Natural killer cell (primary cell): ENCODE measurements around the gene SEMA5A. TPM values are rescaled to one million over a fixed set of nuclear protein-coding genes. Genes with fewer than 3 reads are reported as not detected.

Source experiments
- ATAC-seq, 3 donors: fragments of 150-1000 bp in 2 of 3; fragments of 200-7000 bp in 1 of 3; cut with Tn5 transposase; 1 replicate in 1 of 3; 2 replicates in 2 of 3; pipeline ENCODE4 v1.10.0; 2021; ENCODE audit warnings: mild to moderate bottlenecking in 2 of 3, moderate library complexity in 2 of 3
- DNase-seq, 2 donors: peaks; one replicate each; pipeline versions ENCODE4 v3.0.0 to v3.0.0-alpha.2; 2013 to 2021; ENCODE audit warnings: mixed read lengths in 1 of 2
- H3K27ac ChIP-seq: one replicate; pipeline ENCODE4 v1.5.1; 2013; ENCODE audit warnings: mild to moderate bottlenecking, low read length
- H3K27me3 ChIP-seq: one replicate; pipeline ENCODE4 v1.6.1; 2013; ENCODE audit warnings: low read length; ENCODE audit not compliant: control insufficient read depth, insufficient read depth
- H3K36me3 ChIP-seq: one replicate; pipeline ENCODE4 v1.6.1; 2013; ENCODE audit warnings: low read length; ENCODE audit not compliant: control insufficient read depth, insufficient read depth
- H3K4me1 ChIP-seq: one replicate; pipeline ENCODE4 v1.6.1; 2013; ENCODE audit warnings: low read length; ENCODE audit not compliant: control insufficient read depth, insufficient read depth
- H3K4me3 ChIP-seq: one replicate; pipeline ENCODE4 v1.5.1; 2013; ENCODE audit warnings: low read length
- H3K9me3 ChIP-seq: one replicate; pipeline ENCODE4 v1.6.1; 2013; ENCODE audit warnings: low read length; ENCODE audit not compliant: control insufficient read depth, insufficient read depth
- H3K27ac Mint-ChIP-seq, 2 donors: one replicate each; pipeline ENCODE4 v1.8.0; 2022; ENCODE audit warnings: mild to moderate bottlenecking in 2 of 2, mixed read lengths in 2 of 2, moderate library complexity in 1 of 2
- H3K27me3 Mint-ChIP-seq, 2 donors: one replicate each; pipeline ENCODE4 v1.8.0; 2022; ENCODE audit warnings: low read depth in 2 of 2, mixed read lengths in 2 of 2
- H3K36me3 Mint-ChIP-seq: one replicate; pipeline ENCODE4 v1.8.0; 2022; ENCODE audit warnings: mixed read lengths
- H3K4me1 Mint-ChIP-seq, 2 donors: one replicate each; pipeline ENCODE4 v1.8.0; 2022; ENCODE audit warnings: mixed read lengths in 2 of 2
- H3K4me3 Mint-ChIP-seq: one replicate; pipeline ENCODE4 v1.8.0; 2022; ENCODE audit warnings: mild to moderate bottlenecking, moderate library complexity, mixed read lengths
- H3K9me3 Mint-ChIP-seq, 2 donors: one replicate each; pipeline ENCODE4 v1.8.0; 2022; ENCODE audit warnings: mixed read lengths in 2 of 2
- CTCF ChIP-seq: fragments of 200-600 bp; IDR thresholded peaks from one replicate; pipeline ENCODE4 v1.8.0; 2022; ENCODE audit warnings: antibody characterized with exemption
- WGBS: methylation state at CpG from one replicate; pipeline ENCODE4 v1.1.7; 2013; ENCODE audit warnings: missing lambda C conversion rate; ENCODE audit not compliant: insufficient coverage; 5-methylcytosine and 5-hydroxymethylcytosine counted together
- intact Hi-C: fragments of 100-400 bp; cut with micrococcal nuclease; formaldehyde crosslinking; loops from one replicate; pipeline ENCODE4 v1.14.2; 2022
- total RNA-seq, 4 donors: library from RNA; stranded (reverse); fragments of 120-200 nt in 1 of 4; gene quantifications; one replicate each; pipeline versions ENCODE4 v1.2.3 to v1.2.4, GENCODE V29; 2013 to 2022

Gene SEMA5A
- total RNA-seq, 3 donors from 2014 or later (not counting 1 experiment from before 2014, with no cell fraction given) = 0.15 TPM; not detected in 2

- no peaks in the 10 kb centered on the region for H3K27me3 Mint-ChIP-seq
- no peaks in the 10 kb centered on the region for H3K36me3 Mint-ChIP-seq
- no CpG with 5 or more reads among the region's 1 CpG for WGBS
- ATAC-seq = no peak
- Histone ChIP-seq H3K9me3 (no peaks in the 10 kb centered on the region), H3K36me3 (no peaks in the 10 kb centered on the region), H3K4me3 (no peak overlapping the region), H3K27me3 (no peaks in the 10 kb centered on the region), H3K4me1 (no peaks in the 10 kb centered on the region), H3K27ac (no peak overlapping the region)
- TF ChIP-seq CTCF = no peak
- no peak overlapping the region for H3K4me3 Mint-ChIP-seq
- no peaks in the 10 kb centered on the region for H3K4me1 Mint-ChIP-seq
- intact Hi-C loops = no loop called here
- H3K27ac Mint-ChIP-seq = no peak overlapping the region
- DNase-seq = no peak
- H3K9me3 Mint-ChIP-seq = peaks cover 0 to 12% of the 10 kb centered on the region in 2 donors
Measured at GRCh38 chr5:8997542-8998070, 548.3 kb downstream of the SEMA5A start.

DNA sequence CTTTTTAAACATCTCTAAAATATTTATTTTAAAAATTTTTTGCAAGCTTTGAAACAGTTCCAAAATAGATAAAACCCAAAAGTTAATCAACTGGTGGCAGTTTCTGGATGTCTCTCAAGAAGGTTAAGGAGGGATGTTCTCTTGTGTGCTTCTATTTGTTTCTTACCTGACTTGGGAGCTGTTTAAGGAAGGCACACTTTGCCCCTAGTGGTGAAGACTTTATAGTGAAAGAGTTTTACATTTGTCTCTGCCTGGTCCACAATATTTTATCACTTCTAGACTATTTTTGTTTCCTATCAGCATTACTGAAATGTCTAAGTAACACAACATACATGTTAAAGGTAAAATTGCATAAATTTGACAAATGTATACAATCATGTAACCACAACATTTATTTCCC, 552.8 kb downstream of the SEMA5A start:
- Histone ChIP-seq H3K36me3 (no peaks in the 10 kb centered on the region), H3K27ac (no peak overlapping the region), H3K27me3 (no peaks in the 10 kb centered on the region), H3K4me3 (no peak overlapping the region), H3K4me1 (no peaks in the 10 kb centered on the region), H3K9me3 (peaks cover 2% of the 10 kb centered on the region)
- H3K4me1 Mint-ChIP-seq = no peaks in the 10 kb centered on the region
- H3K27me3 Mint-ChIP-seq = no peaks in the 10 kb centered on the region
- no peak for DNase-seq
- TF ChIP-seq CTCF = no peak
- no peak overlapping the region for H3K27ac Mint-ChIP-seq
- no peak overlapping the region for H3K4me3 Mint-ChIP-seq
- H3K9me3 Mint-ChIP-seq = peaks cover 6 to 12% of the 10 kb centered on the region in 2 donors
- ATAC-seq = no peak
- intact Hi-C loops = no loop called here
- no peaks in the 10 kb centered on the region for H3K36me3 Mint-ChIP-seq

Other genes starting within 250 kb of the SEMA5A start
- not detected for gene TAS2R1, start 84.3 kb upstream of the SEMA5A start, total RNA-seq